HG02938 (cell line): ENCODE results near the gene NPAS2.

Experiments used
- ATAC-seq: cut with Tn5 transposase; IDR thresholded peaks from one replicate; pipeline ENCODE4 v1.9.1; 2021; ENCODE audit warnings: mild to moderate bottlenecking, moderate library complexity; ENCODE audit not compliant: unreplicated experiment

The NPAS2 gene

DNA sequence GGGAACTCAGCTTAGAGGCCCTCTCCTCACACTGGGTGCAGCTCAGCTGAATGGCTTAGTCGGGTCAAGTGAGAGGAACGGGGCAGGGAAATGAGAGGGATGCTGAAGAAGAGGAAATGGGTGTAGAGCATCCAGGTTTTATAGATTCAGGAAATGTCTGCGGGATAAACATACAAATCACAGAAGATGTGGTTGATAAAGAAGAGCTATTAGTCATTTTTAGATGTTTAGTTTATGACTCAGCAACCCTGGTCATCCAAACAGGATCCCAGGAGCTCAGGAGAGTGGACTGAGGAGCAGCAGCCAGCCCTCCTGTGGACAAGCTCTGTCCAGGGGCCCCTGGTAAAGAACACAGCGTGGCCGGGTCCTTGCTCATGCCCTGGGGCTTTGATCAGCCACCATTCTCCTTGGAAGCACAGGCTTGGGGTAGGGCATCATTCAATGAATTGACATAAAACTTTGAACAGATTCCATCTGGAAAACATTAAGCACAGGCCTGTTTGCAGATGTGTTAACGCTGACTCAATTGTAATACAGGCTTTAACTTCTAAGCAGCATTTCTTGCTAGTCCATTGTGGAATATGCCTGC is 83.0 kb downstream of the NPAS2 start:
- ATAC-seq, result no peak

DNA sequence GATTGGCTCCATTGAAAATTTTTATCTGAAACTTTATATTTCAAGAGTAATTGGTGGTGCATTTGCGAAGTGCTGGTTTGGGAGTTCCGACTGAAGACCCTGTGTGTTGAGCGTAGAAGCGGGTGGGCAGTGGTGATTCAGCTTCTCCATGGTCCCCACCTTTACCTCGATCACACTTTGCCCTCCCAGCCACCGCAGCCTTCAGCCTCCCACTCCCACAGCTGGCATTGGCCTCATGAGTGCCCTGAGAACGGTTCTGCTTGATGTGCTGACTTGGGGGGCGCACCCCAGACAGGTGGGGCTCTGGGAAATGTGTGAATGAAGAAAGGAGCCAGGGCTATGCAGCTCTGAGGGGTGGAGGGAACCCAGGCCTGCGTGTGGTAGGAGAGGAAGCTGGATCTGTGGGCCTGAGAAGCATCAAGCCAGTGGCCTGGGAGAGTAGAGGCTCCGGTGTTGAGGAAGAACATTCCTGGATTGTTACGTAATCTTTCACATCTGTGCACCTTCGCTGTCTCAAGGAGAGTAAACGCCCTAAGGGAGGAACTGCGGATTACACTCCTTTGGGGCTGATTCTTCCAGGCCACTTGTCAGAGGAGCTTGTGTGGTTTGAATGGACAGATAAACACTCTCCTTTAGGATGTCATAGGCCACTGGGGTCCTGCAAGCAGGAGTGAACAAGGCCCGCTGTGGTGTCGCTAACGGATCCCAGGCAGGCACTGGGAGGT is 83.8 kb downstream of the NPAS2 start:
- no peak for ATAC-seq

DNA sequence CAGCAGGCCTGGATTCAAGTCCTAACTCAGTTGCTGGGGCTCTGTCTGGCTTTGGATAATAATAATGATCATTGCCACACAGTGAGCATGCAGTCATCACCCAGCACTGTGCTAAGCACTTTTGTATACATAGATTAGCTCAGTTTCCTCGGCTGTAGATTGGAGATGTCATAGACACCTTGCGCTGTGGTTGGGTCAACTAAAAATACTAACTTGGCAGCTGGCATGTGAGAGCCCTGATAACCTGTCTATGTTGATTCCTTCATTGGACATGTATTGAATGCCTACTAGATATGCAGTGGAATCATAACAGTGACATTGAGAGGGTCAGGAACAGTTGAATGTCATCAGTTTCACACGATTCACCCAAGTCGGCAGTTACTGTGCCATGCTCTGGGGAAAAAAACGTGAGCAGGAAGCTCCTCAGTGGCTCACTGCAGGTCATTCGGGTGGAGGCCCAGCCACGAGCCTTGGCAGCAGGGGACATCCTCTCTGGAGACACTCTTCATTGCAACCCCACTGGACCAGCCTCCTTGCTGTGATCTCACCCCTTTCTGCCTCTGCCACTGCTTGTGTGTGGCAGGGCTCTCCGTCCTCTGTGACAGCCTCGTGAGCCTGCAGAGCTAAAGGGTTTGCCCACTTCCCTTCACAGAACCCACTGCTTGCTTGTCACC is 85.3 kb downstream of the NPAS2 start:
- no peak for ATAC-seq

DNA sequence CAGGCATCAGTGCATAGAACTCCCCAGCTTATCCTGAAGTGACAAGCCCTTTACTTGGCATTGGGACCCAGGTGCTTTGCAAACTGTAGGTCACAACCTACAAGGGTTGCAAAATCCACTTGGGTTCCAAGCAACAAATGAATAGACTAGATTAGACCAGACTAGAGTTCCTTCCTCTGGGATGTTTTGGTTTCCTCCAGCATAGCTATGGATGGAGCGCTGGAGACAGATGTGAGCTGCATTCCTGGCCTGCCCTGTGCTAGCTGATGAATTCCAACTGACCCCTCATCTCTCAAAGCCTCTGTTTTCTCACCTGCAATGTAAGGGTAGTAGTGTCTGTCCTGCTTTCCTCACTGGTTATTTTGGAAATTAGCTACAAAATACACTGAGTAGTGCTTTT is 86.2 kb downstream of the NPAS2 start:
- ATAC-seq, result no peak

DNA sequence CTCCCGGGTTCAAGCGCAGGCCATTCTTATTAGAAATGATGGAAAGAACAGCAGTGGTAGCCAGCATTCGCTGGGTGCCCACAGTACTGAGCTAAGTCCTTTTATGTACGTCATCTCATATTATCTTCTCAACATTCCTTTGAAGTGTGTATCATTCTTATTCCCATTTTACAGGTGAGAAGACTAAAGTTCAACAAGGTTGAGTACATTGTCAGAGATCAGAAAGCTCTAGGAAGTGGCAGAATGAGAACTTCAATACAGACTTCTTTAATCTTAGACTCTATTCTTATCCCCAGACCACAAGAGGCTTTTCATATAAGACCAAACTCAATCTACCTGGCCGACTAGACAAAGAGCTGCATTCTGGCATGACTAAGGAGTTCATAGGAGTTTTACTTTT is 86.7 kb downstream of the NPAS2 start:
- ATAC-seq, result no peak

DNA sequence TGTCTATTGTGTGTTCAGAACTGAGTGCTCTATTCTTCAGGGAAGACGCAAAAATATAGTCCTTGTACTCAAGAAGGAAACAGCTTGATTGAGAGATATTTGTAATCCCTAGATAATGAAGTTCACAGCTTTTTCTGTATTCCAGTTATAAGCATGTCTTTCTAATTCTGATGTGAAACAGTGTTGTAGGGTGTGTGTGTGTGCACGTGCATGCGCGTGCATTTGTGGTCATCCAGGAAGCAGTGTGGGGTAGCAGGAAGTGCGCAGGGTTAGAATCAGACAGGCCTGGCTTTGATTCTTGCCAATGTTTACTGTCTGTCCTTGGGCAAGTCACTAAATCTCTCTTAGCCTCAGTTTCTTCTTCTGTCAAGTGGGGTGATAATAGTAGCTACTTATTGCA is 87.9 kb downstream of the NPAS2 start:
- ATAC-seq, result no peak

DNA sequence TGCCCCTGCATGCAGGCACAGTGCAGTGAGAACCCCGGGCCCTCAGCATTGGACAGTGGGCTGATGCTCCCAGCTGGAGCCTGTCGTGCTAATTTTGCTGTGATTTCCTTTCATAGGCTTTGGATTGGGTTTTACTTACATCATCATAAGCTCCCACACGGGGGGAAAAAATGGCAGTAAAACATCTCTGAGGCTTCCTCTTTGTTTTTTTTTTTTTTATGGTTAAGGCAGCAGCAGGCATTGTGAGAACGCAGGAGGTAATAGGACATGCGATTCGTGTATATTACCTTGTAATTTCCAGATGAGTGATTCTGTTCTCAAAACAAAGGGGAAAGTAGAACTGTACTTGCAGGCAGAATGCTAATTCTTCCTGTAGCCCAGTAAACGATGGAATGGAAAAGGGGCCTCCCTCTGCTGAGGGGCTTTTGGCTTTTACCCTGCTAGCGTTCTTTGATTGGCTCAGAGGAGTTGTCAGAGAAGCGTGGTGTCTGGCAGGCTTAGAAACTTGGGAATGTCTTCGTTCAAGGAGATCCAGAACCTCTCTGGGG is 89.7 kb downstream of the NPAS2 start:
- no peak for ATAC-seq

DNA sequence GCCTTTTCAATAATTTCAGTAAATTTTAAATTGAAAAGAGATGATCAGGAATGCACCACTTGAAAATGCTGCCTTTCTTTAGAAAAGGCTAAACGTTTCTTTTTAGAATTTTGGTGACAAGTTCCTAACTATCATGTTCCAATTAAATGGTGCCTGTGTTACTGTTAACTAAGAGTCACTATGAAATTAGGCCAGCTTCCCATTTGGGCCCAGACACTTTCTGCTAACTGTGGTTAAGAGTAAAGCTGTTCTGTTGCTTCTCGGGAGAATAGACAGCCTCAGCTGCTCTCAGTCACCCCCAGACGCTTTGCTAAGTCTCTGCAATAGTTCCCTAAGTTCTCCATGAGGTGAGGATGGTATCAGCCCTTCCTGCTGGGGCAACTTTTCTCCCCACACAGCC is 90.2 kb downstream of the NPAS2 start:
- ATAC-seq, result no peak

DNA sequence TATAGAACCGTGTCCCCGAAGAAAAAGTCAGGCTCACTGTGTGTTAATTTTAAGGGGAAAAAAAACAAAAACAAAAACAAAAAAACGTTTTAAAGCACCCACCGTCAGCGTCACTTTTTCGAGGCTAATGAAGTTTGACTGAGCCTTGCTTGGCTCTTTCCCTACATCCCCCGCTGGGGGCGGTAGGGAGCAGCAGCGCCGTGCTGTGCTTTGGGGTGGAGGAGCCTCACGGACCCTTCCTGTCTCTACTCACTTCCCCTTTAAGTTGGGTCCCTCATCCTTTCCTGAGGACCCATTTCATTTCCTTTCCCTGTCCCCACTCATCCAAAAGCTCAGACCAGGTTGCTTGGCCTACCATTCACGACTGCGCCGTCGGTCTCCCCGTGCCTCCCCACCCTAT is 99.4 kb downstream of the NPAS2 start:
- no peak for ATAC-seq

DNA sequence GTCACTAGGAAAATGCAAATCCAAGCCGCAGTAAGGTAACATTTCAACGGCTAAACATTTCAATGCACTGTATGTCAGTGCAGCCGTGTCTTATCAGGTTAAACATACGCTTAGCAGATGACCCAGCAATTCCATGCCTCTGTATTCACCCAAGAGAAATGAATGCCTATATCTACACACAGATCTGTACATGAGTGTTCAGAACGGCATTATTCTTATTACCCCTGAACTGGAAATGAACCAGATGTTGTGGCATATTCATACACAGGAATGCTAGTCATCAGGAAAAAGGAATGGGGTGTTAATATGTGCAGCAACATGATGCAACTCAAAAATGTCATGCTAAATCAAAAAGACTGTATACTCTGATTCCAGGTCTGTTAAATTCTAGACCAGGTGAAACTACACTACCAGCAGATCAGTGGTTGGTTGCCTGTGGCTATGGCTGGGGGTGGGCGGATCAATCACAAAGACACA is 101.8 kb downstream of the NPAS2 start:
- no peak for ATAC-seq

DNA sequence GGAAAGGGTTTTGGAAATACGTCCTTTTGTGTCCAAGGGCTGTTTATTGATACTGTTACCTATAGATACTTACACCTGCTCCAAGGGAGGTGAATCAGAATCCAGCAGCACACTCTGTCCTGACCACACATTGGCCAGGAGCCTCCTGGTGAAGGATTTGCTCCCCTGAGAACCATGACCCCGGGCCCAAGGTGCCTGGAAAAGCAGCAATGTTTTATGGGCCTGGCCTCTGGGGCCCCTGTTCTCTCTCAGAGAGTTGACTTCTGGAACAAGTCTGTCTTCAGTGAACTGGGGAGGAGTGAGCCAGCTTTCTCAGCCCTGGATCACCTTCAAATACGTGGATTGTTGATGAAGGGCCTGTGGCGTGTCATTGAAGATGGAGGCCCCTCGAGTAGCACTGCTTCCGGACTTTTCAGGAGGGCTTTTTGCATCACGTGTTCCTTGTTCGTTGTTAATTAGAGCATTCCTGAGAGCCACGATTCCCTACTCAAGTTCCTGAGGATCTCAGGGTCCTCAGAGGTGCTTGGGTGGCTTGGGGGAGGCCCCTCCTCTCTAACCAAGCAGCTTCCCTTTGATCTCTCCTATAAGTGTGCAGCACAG is 103.6 kb downstream of the NPAS2 start:
- no peak for ATAC-seq

DNA sequence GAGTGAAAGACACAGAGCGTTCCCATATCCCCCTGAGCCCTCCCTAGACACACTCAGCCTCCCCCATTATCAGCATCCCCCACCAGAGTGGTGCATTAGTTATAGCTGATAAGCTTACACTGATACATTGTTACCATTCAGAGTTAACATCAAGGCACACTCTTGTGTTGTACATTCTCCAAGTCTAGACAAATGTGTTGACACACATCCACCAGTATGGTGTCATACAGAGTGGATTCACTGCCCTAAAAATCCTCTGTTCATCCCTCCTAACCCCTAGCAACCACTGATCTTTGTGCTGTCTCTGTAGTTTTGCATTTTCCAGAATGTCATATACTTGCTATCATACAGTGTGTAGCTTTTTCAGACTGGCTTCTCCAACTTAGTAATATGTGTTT is 104.2 kb downstream of the NPAS2 start:
- peak; percentile 18 for ATAC-seq

DNA sequence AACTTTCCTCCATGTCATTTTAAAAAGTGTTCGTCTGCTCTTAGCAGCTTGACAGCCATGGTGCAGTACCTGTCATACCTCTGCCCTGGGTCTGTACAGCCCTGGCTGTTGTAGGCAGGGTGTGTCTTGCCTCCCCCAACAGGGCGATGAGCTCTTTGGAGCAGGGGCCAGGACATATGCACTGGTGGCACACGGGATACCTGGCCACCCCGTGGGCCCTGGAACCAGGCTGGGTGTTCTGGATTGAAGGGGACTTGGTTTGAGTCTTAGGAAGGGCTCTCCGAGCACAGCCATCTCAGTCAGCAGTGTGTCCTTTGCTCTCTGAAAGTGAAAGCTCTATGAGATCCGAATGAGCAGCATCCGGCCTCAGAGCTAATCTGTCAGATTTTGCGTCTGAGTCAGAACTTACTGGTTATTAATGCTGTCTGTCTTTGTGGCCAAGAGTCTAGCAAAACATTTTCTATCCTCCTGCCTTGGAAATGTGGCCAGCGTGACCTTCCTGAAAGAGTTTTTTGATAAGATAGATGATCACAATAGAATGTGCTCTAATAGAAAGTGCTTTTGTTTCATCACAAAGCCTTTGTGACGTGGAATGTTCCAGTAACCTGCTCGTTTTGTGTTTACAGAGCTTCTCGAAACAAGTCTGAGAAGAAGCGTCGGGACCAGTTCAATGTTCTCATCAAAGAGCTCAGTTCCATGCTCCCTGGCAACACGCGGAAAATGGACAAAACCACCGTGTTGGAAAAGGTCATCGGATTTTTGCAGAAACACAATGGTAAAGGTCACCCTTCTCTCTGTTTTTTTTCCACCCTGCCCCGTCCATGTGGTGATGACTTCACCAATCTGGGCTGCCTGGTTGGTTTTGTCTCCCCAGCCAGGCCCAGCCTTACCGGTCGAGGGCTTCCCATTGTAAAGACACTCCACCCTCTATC is 104.8 kb downstream of the NPAS2 start:
- peak; percentile 91 for ATAC-seq

DNA sequence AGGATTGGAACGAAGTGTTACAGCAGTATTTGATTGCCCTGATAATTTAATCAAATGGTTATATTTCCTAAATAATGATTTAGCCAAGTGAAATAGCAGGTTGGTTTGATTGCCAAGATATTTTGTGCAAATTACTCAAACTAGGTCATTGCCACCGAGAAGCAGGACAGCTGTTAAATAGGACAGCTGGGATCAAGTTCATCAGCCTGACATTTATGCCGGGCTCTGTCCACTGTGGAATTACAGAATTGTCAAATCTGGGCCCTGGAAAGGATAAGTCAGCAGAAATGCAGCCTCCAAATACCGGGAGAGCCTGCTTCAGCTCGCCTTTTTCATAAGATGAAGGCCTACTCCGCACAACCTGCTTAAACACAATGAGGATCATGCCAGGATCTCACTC is 108.3 kb downstream of the NPAS2 start:
- no peak for ATAC-seq

DNA sequence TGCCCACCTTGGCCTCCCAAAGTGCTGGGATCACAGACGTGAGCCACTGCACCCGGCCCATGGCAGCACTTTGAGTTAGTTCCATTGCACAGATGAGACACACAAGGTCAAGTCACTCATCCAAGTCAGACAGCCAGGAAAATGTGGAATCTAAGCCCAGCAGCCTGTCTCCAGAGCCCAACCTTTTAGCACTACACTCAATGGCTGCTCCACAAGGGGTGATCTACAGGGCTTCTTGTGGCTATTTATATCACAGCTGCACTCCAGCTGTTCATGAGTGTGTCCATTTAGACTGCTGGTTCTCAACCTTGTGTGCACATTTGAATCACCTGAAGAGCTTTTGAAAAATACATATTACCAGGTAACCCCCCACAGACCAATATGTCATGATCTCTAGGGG is 109.2 kb downstream of the NPAS2 start:
- ATAC-seq, result no peak

DNA sequence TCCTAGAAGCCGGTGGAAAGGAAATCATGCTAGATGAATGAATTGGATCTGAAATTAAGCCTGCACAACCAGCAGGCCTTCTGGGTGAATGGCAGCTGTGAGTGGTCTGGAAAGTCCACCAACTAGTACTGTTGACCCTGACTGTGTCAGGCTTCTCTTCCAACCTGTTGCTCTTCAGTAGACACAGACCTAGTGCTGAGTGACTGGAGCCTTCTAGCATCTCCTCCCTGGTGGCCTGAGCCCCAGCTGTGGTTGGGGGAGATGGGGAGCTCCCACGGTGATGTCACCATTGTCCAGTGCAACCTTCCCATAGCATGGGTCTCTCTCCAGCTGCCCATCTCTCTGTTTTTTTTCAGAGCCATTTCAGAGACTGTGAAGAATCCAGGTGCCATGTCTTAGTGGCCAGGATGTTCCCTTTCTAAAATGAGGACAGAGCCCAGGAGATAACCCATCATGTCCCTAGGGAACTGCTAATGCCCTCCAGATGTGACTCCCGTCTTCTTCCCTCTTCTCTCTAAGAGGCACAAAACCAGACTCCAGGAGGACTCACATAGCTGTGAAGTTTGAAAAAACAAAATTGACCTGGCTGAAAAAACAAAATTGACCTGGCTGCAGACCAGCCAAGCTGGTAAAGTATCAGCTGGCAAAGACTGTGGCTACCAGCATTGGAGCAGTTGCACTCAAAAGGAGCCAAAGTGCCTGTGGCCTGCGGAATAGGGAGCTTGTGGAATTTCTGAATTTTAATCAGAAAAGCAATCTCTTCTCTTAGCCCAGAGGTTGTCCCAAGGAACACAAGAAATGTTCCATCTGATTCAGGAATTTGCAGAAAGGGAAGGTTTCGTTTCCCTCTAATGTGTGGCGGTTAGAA is 114.8 kb downstream of the NPAS2 start:
- no peak for ATAC-seq

DNA sequence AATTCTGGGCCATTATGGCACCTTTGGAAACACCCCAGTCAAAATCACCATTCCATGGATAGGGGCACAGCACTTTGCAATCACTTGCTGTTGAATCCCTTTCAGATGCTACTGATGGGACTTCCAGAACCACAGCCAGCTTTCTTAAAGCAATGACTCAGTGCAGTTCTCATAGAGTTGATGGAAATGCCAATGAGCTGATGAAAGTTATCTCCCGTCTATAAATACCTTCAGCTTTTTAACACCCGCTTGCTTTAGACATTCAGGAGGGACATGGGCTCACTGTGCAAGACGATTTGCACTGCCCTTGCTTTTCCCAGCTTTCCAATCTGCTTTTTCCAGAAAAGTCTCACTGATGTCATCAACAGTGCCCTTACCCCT is 115.4 kb downstream of the NPAS2 start:
- ATAC-seq, result no peak

DNA sequence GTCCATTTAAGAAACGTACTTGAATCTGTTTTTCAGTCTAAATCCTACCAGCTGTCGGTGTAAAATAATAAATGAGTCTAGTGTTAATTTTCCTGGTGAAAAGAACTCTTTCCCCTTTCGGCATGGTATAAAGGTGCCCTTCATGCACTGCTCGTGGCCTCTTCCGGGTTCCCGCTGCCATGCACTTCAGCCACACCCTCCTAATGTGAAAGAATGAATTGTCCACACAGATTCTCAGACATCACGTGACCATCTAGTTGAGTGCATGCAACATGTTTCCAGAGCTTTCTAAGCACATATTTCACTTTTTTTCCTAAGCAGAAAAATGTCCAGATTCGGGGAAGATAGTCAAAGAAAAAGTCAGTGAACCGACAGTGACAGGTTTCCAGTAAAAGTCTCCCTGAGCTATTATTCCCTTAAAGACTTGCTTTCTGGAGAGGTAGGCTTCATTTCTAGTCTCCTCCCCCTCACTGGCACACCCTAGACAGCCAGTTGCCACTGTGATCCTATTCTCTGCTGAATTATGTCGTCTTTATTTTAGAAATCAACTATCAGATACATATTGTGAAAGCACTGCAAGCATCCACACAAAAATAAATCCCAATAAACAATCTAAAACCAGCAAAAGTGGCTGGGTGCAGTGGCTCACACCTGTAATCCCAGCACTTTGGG is 116.3 kb downstream of the NPAS2 start:
- ATAC-seq, result no peak

DNA sequence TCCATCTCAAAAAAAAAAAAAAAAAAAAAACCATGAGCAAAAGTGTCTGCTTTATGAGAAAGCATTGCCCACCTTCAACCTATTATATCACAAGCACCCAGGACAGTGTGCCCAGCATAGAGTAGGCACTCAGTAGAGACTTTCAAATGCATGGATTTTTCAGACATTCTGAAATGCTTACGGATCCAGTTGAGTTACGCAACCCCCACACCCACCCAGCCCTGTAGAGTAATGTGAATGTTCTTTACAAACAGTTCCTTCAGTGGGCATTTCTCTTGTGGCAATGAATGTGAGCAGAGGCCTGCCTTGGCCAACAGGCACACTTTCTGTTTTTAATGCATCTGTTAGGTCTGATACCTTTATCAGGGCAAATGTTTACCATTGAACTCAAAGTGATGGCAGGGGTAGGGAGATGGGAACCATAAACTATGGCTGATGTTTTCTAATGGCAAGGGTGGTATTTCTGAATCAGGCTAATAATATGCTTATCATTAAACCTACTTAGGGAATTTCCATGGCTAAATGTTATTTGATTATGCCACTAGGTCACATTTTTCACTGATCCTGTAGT is 117.1 kb downstream of the NPAS2 start:
- ATAC-seq, result no peak
